Liver (tissue), 3 donors: ENCODE data around the gene LRMDA.

Experiments used
- ATF3 ChIP-seq: IDR thresholded peaks from 2 replicates; pipeline ENCODE4 v1.6.1; 2016; ENCODE audit warnings: antibody characterized with exemption
- CTCF ChIP-seq: fragments of 150-350 bp; IDR thresholded peaks from 2 replicates; pipeline ENCODE4 v1.5.1; 2017; ENCODE audit warnings: improper control_type of control experiment, low read depth, low read length; ENCODE audit not compliant: missing input control
- EGR1 ChIP-seq, 2 donors: IDR thresholded peaks; 2 replicates each; pipeline ENCODE4 v1.6.1; 2016 to 2018; ENCODE audit warnings: antibody characterized with exemption in 2 of 2, low read depth in 2 of 2
- JUND ChIP-seq, 2 donors: IDR thresholded peaks; 2 replicates each; pipeline ENCODE4 v1.6.1; 2016; ENCODE audit warnings: antibody characterized with exemption in 2 of 2
- NR2F2 ChIP-seq: IDR thresholded peaks from 2 replicates; pipeline ENCODE4 v1.6.1; 2016; ENCODE audit warnings: antibody characterized with exemption
- REST ChIP-seq: IDR thresholded peaks from 2 replicates; pipeline ENCODE4 v1.6.1; 2016; ENCODE audit warnings: antibody characterized with exemption, mild to moderate bottlenecking
- RXRA ChIP-seq, 2 donors: IDR thresholded peaks; 2 replicates each; pipeline ENCODE4 v1.6.1; 2017 to 2018; ENCODE audit warnings: antibody characterized with exemption in 2 of 2, mild to moderate bottlenecking in 1 of 2
- SP1 ChIP-seq: IDR thresholded peaks from 2 replicates; pipeline ENCODE4 v1.6.1; 2018; ENCODE audit warnings: antibody characterized with exemption, mild to moderate bottlenecking
- TAF1 ChIP-seq: conservative IDR thresholded peaks from 2 replicates; pipeline ENCODE4 v1.6.1; 2016; ENCODE audit warnings: antibody characterized with exemption, mild to moderate bottlenecking
- YY1 ChIP-seq: IDR thresholded peaks from 2 replicates; pipeline ENCODE4 v1.6.1; 2016; ENCODE audit warnings: antibody characterized with exemption, mild to moderate bottlenecking
- TF ChIP-seq, protein P1 (sequence below): IDR thresholded peaks from 2 replicates; pipeline ENCODE4 v1.6.1; 2016; ENCODE audit warnings: antibody characterized with exemption
- donor health status: healthy.
- donor health status: healthy.

- TF ChIP-seq REST (no peak), JUND (IDR thresholded peaks at IDR 0.05) (no peak), CTCF (no peak), RXRA (IDR thresholded peaks at IDR 0.05) (no peak), TAF1 (no peak), EGR1 (IDR thresholded peaks at IDR 0.05; ENCODE audit: low read depth in 2 of 2) (no peak), YY1 (no peak), ATF3 (no peak), NR2F2 (no peak), SP1 (no peak)
- TF ChIP-seq, protein P1, sequence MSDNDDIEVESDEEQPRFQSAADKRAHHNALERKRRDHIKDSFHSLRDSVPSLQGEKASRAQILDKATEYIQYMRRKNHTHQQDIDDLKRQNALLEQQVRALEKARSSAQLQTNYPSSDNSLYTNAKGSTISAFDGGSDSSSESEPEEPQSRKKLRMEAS, result no peak
Observed at GRCh38 chr10:75552171-75552570, 120.7 kb downstream of the LRMDA start.
